ENCODE data around the gene PARP15. TPM values are rescaled to one million over a fixed set of nuclear protein-coding genes. Genes with fewer than 3 reads are reported as not detected.

The PARP15 gene
- total and polyA plus RNA-seq, 2 donors (not counting 3 experiments of a cell fraction or from before 2014, with no cell fraction given): 0.81 to 1.4 TPM

DNA sequence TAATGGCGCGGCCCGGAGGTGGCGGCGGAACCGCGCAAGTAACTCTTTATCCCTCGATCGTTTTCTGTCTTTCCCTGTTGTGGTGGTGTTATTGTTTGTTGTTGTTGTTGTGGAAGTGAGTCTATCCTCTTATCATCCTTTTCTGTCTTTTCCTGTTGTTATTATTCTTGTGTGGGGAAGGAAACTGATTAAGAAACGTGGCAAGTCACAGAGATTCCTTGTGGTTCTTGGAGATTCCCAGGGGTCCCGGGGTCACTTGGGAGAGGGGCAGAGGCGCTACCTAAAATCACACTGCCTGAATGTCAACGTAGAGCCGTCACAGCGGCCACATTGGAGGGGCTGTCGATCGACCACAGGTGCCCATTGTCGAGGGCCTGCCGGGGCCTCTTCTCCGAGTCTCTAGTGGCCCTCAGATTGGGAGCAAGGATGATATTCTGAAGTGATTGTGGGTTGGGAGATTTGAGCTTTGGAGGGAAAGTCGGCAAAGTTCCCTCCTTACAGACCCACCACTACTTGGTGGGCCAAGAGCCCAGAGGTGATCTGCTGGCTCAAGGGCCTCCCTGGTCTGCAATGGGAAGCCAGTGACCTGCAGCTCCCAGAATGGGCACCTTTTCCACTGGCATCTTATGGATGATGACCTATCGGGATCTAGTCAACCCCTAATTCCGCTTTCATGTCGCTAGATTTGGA lies 104.0 kb downstream of the PARP15 start:
- POLR2A ChIA-PET: interaction anchor here (1.2 kb wide), 1 partner anchor 265 kb away, joined by 3 read pairs; the partner anchor contains the start of gene WDR5B
- H3K9me1 ChIP-seq (replicated peaks; ENCODE audit: control insufficient read depth, extremely low read depth, insufficient read depth, low read length): no peaks in the 10 kb centered on the region
- dilution Hi-C loops (cut with MboI; ENCODE audit: extremely low pct_ligation_motif_present, low sequenced_read_pairs) (no loop called here), intact Hi-C loops (cut with micrococcal nuclease) (loop anchor here (2.0 to 5.0 kb wide), 2 partner anchors 297 to 346 kb away; partner anchors contain the start of genes FAM162A and SEMA5B)
- no peak for TF ChIP-seq POLR2AphosphoS5 (IDR thresholded peaks at IDR 0.05; ENCODE audit: insufficient read depth, low read depth, low read length)
- TF ChIP-seq JUN (IDR thresholded peaks at IDR 0.05; ENCODE audit: borderline replicate concordance, insufficient read depth, insufficient read length, low read depth): no peak
- TF ChIP-seq GATA2 (IDR thresholded peaks at IDR 0.05; ENCODE audit: insufficient read depth, insufficient read length, low read depth, low read length): peak; percentile 59
- no peak for TF ChIP-seq FOS (IDR thresholded peaks at IDR 0.05; ENCODE audit: borderline replicate concordance, insufficient read depth, low read length)
- TF ChIP-seq, protein P1, sequence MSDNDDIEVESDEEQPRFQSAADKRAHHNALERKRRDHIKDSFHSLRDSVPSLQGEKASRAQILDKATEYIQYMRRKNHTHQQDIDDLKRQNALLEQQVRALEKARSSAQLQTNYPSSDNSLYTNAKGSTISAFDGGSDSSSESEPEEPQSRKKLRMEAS (IDR thresholded peaks at IDR 0.05; ENCODE audit: insufficient read depth, insufficient read length): no peak
- no peaks in the 10 kb centered on the region for H3K36me3 ChIP-seq (ENCODE audit: control insufficient read depth in 2 of 2, extremely low read depth in 1 of 2, insufficient read depth in 2 of 2, low read length in 2 of 2)
- H4K20me1 ChIP-seq (replicated peaks; ENCODE audit: control insufficient read depth, extremely low read depth, insufficient read depth, low read length): no peaks in the 10 kb centered on the region
- peak overlapping the region; percentile 37 for H3K4me2 ChIP-seq (ENCODE audit: insufficient read depth, low read length)
- H3K4me1 ChIP-seq (ENCODE audit: control insufficient read depth, extremely low read depth, insufficient read depth, low read length): peaks cover 20% of the 10 kb centered on the region
- BruUV-seq (replicated peaks): no TSS peak
- CTCF ChIA-PET: interaction anchor here (0.9 to 5.5 kb wide), 5 partner anchors 16 to 297 kb away, joined by 3 to 129 read pairs (median 24); partner anchors contain the start of genes DTX3L, FAM162A and PARP9
- peak overlapping the region; percentile 5 to 93 (median 58) for H3K4me3 ChIP-seq (replicated peaks in 1 of 3; ENCODE audit: insufficient read depth in 1 of 3, low read depth in 1 of 3, low read length in 3 of 3)
- H3K79me2 ChIP-seq (ENCODE audit: control insufficient read depth, insufficient read depth, low read length): no peaks in the 10 kb centered on the region
- FAIRE-seq: peak; percentile 68
- H3K27ac ChIP-seq (ENCODE audit: insufficient read depth, low read depth, low read length): no peak overlapping the region
- H2AFZ ChIP-seq (ENCODE audit: low read depth, low read length): peak overlapping the region; percentile 49
- H3K9ac ChIP-seq (replicated peaks; ENCODE audit: extremely low read depth, insufficient read depth, low read length): peak overlapping the region; percentile 77
- peak; percentile 36 for DNase-seq (ENCODE audit: low read depth, low spot score)
- H3K27me3 ChIP-seq (ENCODE audit: control insufficient read depth in 2 of 2, insufficient read depth in 2 of 2, low read length in 2 of 2): no peaks in the 10 kb centered on the region
- no peaks in the 10 kb centered on the region for H3K9me3 ChIP-seq (replicated peaks; ENCODE audit: control insufficient read depth, insufficient read depth, low read length)

DNA sequence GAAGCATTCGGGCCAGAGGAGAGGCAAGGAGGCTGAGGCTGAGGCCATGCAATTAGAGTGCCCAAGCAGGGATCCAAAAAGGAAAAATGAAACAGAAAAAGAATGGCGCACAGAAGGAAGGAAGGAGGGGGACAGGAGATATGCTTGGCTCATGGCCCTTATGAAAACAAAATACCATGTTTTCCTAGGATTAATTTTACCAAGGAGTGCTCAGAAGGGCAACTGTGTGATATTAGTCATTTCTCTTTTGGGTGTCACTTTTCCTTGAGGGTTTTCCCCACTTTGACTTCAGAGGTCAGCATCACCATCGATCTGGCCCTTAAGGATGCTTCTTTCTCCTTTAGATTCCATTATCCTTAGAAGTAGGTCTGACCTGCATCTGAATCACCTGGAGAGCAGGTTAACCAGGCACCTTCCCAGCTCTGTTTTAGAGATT lies 104.5 kb downstream of the PARP15 start:
- intact Hi-C loops (cut with micrococcal nuclease): loop anchor here (2.0 to 5.0 kb wide), 2 partner anchors 297 to 345 kb away; partner anchors contain the start of genes FAM162A and SEMA5B
- Histone ChIP-seq H3K9me3 (replicated peaks; ENCODE audit: control insufficient read depth, insufficient read depth, low read length) (no peaks in the 10 kb centered on the region), H3K27ac (ENCODE audit: insufficient read depth, low read depth, low read length) (no peak overlapping the region), H2AFZ (ENCODE audit: low read depth, low read length) (peak overlapping the region; percentile 49), H4K20me1 (replicated peaks; ENCODE audit: control insufficient read depth, extremely low read depth, insufficient read depth, low read length) (no peaks in the 10 kb centered on the region), H3K79me2 (ENCODE audit: control insufficient read depth, insufficient read depth, low read length) (no peaks in the 10 kb centered on the region), H3K36me3 (ENCODE audit: control insufficient read depth in 2 of 2, extremely low read depth in 1 of 2, insufficient read depth in 2 of 2, low read length in 2 of 2) (peaks cover 0 to under 1% of the 10 kb centered on the region in 2 experiments), H3K27me3 (ENCODE audit: control insufficient read depth in 2 of 2, insufficient read depth in 2 of 2, low read length in 2 of 2) (no peaks in the 10 kb centered on the region), H3K4me1 (ENCODE audit: control insufficient read depth, extremely low read depth, insufficient read depth, low read length) (peaks cover 20% of the 10 kb centered on the region), H3K4me3 (replicated peaks in 1 of 3; ENCODE audit: insufficient read depth in 1 of 3, low read depth in 1 of 3, low read length in 3 of 3) (peak overlapping the region in 2 of 3 experiments; percentile 58 to 93), H3K4me2 (ENCODE audit: insufficient read depth, low read length) (peak overlapping the region; percentile 37), H3K9me1 (replicated peaks; ENCODE audit: control insufficient read depth, extremely low read depth, insufficient read depth, low read length) (no peaks in the 10 kb centered on the region), H3K9ac (replicated peaks; ENCODE audit: extremely low read depth, insufficient read depth, low read length) (no peak overlapping the region)
- CTCF ChIA-PET: interaction anchor here (1.1 kb wide), 1 partner anchor 289 kb away, joined by 3 read pairs; no protein-coding TSS in a partner anchor
- TF ChIP-seq JUN (IDR thresholded peaks at IDR 0.05; ENCODE audit: borderline replicate concordance, insufficient read depth, insufficient read length, low read depth) (no peak), POLR2A (IDR thresholded peaks at IDR 0.05; ENCODE audit: low read depth, low read length) (no peak), POLR2AphosphoS5 (IDR thresholded peaks at IDR 0.05; ENCODE audit: insufficient read depth, low read depth, low read length) (no peak), EZH2 (IDR thresholded peaks at IDR 0.05; ENCODE audit: borderline replicate concordance, low read depth, low read length, severe bottlenecking) (no peak), FOS (IDR thresholded peaks at IDR 0.05; ENCODE audit: borderline replicate concordance, insufficient read depth, low read length) (no peak), GATA2 (IDR thresholded peaks at IDR 0.05; ENCODE audit: insufficient read depth, insufficient read length, low read depth, low read length) (no peak), MYC (IDR thresholded peaks at IDR 0.05; ENCODE audit: low read depth, low read length) (no peak)
- TF ChIP-seq, protein P2, sequence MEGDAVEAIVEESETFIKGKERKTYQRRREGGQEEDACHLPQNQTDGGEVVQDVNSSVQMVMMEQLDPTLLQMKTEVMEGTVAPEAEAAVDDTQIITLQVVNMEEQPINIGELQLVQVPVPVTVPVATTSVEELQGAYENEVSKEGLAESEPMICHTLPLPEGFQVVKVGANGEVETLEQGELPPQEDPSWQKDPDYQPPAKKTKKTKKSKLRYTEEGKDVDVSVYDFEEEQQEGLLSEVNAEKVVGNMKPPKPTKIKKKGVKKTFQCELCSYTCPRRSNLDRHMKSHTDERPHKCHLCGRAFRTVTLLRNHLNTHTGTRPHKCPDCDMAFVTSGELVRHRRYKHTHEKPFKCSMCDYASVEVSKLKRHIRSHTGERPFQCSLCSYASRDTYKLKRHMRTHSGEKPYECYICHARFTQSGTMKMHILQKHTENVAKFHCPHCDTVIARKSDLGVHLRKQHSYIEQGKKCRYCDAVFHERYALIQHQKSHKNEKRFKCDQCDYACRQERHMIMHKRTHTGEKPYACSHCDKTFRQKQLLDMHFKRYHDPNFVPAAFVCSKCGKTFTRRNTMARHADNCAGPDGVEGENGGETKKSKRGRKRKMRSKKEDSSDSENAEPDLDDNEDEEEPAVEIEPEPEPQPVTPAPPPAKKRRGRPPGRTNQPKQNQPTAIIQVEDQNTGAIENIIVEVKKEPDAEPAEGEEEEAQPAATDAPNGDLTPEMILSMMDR (IDR thresholded peaks at IDR 0.05; ENCODE audit: extremely low read depth in 1 of 2, insufficient read depth in 1 of 2, low read depth in 1 of 2, low read length in 2 of 2): no peak
- TF ChIP-seq, protein P1 (IDR thresholded peaks at IDR 0.05; ENCODE audit: insufficient read depth, insufficient read length): no peak
- DNase-seq (ENCODE audit: low read depth, low spot score) (no peak), FAIRE-seq (no peak)
- dilution Hi-C loops (cut with MboI; ENCODE audit: extremely low pct_ligation_motif_present, low sequenced_read_pairs): no loop called here
- BruUV-seq (replicated peaks): no TSS peak
- POLR2A ChIA-PET: no interaction called here

All from endothelial cell of umbilical vein (primary cell).